Hematopoietic multipotent progenitor cell treated with erythropoietin and hydrocortisone succinate and interleukin-3 and kit ligand, for 17 days (in vitro differentiated cells): ENCODE measurements around the gene SDR42E2.
"Not testable (repeated sequence)": the region's sequence is repeated elsewhere in the genome, so short reads cannot be mapped to it uniquely, and the experiment has no call there.

Experiments used
- DNase-seq: peaks from one replicate; pipeline ENCODE4 v3.0.0-alpha.2; 2015; ENCODE audit warnings: low spot score

SDR42E2 gene

GRCh38 chr16:22191532-22192260 is 29.4 kb downstream of the SDR42E2 start:
- peak; percentile 73 for DNase-seq

GRCh38 chr16:22192261-22193062 is 30.2 kb downstream of the SDR42E2 start:
- peak; percentile 75 for DNase-seq

DNA sequence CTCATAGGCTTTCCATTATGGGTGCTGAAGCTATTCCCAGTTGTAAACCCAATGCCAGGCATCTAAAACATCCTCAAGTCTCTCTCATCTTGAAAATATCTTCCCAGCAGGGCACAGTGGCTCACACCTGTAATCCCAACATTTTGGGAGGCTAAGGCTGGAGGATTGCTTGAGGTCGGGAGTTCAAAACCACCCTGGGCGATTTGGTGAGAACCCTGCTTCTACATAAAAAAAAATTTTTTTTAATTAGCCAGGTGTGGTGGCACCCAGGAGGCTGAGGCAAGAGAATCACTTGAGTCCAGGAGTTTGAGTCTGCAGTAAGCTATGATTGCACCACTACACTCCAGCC is 30.7 kb downstream of the SDR42E2 start:
- DNase-seq, result no peak

DNA sequence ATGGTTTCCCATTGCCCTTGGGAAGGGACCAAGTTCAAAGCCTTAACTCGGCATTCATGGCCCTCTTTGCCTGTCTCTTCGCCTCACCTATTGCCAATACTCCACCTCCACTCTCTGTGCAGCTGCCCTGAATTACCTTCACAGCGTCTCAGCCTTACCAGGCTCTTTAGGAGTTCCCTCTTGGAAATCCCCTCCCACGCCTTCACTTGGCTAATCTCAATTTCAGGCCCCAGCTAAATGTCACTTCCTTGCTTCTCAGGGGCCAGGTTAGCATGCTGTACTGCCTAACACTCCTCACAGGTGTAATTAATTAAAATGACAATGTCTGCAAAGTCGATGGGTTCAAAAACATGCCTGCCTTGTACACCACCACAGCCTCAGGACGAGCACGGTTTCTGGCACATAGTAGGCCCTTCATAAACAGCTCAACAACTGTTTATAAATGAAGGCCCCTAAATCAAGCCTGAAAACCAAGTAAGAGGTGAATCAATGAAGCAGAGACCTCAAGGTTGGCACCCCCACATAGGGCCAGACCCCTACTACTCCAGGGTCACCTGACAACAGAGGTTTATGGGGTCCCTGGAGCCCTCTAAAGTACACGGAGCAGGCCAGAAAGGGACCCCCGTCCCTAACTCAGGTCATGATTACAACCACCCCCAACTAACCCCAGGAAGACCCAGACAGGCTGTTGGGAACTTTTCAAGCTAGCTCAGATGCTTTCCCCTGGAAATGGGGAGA is 32.6 kb downstream of the SDR42E2 start:
- no peak for DNase-seq

DNA sequence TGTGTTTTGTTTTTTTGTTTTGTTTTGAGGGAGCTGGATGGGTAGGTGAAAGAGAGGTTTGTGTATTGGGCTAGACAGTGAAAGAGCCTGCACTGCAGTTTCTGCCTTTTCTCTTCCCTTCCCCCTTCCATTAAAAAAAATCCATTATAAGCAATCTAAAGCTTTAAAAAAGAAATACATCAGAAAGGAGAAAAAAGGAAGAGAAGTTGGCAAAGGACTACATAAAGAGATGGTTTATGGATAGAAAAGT is 33.1 kb downstream of the SDR42E2 start:
- no peak for DNase-seq

GRCh38 chr16:22195695-22196558 is 33.6 kb downstream of the SDR42E2 start:
- DNase-seq, result peak; percentile 97

GRCh38 chr16:22196559-22197168 is 34.4 kb downstream of the SDR42E2 start:
- DNase-seq, result not testable (repeated sequence)

DNA sequence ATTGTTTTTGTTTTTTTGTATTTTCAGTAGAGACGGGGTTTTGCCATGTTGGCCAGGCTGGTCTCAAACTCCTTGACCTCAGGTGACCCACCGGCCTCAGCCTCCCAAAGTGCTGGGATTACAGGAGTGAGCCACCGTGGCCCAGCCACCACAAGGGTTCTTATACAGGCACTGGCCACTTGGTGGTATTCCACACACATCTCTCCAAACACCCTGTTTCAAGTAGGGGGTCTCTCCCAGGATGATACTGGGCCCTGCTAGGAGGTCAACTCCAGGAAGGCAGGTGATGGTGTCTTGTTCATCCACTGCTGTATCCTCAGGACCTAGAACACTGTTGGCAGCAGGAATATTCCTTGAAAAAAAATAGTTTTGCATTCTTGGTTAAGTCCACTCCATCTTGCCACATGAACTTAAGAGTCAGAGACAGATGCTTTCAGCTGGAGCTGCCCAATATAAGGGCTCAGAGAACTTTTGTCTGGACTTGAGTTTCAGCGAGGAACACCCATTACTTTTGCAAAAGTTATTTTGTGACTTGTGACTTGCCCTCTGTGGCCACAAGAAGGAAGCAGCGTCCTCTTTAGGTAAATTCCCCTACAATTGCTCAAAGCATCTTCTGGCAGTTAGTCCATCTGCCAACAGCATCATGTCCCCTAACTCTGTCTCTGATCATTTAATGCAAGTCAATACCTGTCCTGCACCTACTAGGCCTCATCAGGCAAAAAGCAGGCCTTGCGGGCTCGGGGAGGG is 36.4 kb downstream of the SDR42E2 start:
- DNase-seq, result no peak

- no peak for DNase-seq
Observed at GRCh38 chr16:22202261-22202637, 39.9 kb downstream of the SDR42E2 start.

GRCh38 chr16:22203091-22203490 is 40.8 kb downstream of the SDR42E2 start:
- no peak for DNase-seq

- no peak for DNase-seq
Observed at GRCh38 chr16:22204091-22204655, 41.9 kb downstream of the SDR42E2 start.

- no peak for DNase-seq
Observed at GRCh38 chr16:22205577-22206012, 43.3 kb downstream of the SDR42E2 start.

- DNase-seq, result peak; percentile 93
Observed at GRCh38 chr16:22206013-22206841, 43.9 kb downstream of the SDR42E2 start, which contains the start of gene EEF2K. TSS of gene EEF2K (plus strand) at chr16:22206278. CDS start at chr16:22225730, 19,452 bp downstream.

DNA sequence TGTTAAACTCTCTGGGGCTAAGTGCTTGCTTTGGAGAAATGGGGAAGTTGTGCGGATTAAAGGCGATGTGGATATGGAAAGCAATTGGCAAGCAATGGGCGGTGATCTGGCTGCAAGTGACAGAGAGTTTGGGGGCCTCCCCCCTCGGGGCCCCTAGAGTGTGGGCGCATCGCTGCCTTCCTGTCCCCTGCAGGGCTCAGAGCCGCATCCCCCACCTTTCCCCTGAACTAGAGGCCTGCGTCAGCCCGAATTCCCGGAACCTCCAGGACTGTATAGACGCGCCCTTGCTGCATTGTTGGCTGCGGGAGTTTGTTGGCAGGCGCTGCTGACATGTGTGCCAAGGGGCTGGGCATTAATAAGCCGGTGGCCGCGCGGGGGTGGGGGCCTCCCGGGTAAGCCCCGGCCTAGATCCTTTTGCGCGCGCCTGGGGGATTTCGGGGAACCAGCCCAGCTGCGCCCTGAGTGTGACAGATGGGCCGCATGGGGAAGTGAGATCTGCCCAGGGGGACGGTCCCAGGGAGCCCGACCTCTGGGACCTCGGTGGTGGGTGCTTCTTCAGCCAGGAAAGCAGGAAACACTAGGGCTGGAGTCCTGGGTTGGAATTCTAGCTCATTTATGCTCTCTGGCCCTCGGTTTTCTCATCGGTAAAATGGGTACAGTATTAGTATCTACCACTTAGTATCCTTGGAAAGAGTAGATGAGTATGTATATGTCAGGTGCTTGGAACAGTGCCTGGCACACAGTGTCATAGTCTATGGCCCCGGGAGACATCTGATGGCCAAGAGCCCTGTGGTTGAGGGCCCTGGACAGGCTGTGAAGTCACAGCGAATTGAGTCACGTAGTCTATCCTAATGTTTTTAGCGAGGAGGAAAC is 44.8 kb downstream of the SDR42E2 start:
- DNase-seq, result peak; percentile 21

DNA sequence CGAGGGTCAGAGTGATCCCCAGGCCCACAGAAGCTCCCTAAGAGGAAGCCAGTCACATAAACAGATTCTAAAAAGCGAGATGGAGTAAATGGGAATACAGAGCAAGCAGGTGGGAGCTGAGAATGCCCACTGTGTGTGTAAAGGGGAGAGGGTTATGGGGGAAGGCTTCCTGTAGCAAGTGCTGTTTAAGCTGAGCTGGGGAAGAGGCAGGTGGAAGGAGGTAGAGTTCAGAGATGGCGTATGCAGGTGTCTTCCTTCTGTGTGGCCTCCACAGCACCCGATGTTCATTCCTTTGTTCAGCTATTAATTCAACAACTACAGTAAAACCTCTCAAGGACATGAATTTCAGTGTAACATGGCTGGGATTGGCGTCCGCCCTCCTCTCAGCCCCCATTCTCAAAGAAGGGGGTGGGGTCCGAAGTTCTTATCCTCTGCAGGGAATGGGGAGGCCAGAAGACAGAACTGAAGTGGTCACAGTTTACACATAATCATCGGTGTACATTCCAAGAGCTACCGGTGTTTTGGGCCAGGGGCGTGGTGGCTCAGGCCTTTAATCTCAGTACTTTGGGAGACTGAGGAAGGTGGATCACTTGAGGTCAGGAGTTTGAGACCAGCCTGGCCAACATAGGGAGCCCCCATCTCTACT is 45.5 kb downstream of the SDR42E2 start:
- DNase-seq, result no peak

GRCh38 chr16:22210285-22210684 is 48.0 kb downstream of the SDR42E2 start:
- no peak for DNase-seq

GRCh38 chr16:22210854-22211253 is 48.5 kb downstream of the SDR42E2 start:
- no peak for DNase-seq

- DNase-seq, result no peak
Observed at GRCh38 chr16:22213236-22213635, 50.9 kb downstream of the SDR42E2 start.
